Hepatocyte (in vitro differentiated cells): Measurements from ENCODE around the gene PSMB3.

Experiments
- CTCF ChIP-seq: fragments of 200-600 bp; sonication (generic); IDR thresholded peaks from 2 replicates; pipeline ENCODE4 v1.5.1; 2016; ENCODE audit warnings: antibody characterized with exemption, mild to moderate bottlenecking; ENCODE audit not compliant: poor library complexity
- EZH2phosphoT487 ChIP-seq: fragments of 200-600 bp; sonication (generic); IDR thresholded peaks from one replicate; pipeline ENCODE4 v1.6.1; 2018; ENCODE audit warnings: antibody characterized with exemption, mild to moderate bottlenecking, low read depth, moderate library complexity; ENCODE audit not compliant: unreplicated experiment, severe bottlenecking

DNA sequence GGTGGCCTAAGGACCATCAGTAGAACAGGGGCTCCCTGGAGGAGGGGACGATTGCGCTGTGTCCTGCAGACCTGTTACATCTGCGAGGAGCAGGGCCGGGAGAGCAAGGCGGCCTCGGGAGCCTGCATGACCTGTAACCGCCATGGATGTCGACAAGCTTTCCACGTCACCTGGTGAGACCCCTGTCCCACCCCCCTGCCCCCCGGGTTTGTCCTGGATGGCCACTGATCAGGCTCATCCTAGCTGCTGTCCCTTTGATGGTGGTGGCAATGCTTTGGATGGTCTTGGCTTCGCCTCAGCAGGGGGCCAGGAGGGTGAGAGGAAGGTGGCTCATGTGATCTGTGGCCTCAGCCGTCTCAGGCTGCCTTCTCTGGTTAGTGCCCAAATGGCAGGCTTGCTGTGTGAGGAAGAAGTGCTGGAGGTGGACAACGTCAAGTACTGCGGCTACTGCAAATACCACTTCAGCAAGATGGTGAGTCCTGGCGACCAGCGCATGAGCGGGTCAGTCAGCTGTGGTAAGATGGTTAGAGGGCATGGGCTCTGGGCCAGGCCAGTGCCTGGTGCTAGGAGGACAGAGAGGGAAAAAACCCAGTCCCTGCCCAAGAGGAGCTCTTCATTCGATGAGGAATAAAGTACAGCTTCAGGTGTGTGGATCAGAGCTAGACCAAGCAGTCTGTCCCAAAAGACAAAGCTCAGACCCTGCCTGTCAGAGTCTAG, 43.3 kb upstream of the PSMB3 start:
- TF ChIP-seq CTCF (no peak), EZH2phosphoT487 (no peak)
